ENCODE measurements around the gene PLA2G10.

DNA sequence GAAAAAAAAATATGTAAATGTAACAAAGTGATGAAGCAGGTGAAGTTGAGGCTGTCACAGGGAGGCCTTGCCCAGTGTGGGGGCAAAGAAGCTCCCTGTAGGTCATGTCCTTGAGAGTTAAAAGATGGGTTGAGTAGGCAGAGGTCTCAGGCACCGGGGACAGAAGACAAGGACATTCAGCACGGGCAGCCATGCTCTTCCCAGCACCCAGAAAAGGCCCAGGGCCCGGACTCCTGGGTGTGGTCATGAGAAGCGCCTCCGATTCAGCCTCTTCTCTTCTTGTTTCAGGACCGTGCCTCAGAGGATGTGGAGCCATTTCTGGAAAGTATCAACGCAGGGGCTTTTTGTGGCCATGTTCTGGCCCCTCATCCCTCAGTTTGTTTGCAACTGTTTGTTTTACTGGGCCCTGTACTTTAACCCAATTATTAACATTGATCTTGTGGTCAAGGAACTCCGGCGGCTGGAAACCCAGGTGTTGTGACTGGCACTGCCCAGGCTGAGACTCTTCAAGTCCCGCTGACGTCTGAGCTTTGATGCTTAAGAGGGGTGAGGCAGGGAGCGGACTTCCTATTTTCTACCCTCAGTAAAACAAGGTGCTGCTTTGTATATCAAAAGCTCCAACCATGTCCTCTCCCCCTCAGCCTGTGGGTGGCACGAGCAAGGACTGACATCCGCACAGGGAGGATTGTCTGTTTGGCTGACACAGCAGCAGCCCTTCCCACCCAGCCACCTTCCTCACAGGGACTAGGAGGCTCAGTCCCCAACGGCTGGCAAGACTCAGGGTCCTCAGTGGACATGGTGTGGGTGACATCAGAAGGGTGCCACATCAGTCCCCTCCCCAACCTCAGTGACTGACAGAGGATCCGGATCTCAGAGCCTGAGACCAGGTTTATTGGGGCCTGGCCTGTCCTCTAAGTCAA lies 26.5 kb downstream of the PLA2G10 start:
- TF ChIP-seq YY1 (IDR thresholded peaks at IDR 0.05; ENCODE audit: insufficient read depth, insufficient read length) (no peak), SUZ12 (IDR thresholded peaks at IDR 0.05; ENCODE audit: extremely low read depth, insufficient read depth, insufficient read length) (no peak)

Measured in NT2/D1 (cell line).